Left renal pelvis (tissue), 4 donors: ENCODE data around the gene SOD3. TPM values are rescaled to one million over a fixed set of nuclear protein-coding genes. Genes with fewer than 3 reads are reported as not detected.

ENCODE experiments used
- DNase-seq, 4 donors: peaks; one replicate each; pipeline ENCODE4 v3.0.0-alpha.2; 2013; ENCODE audit warnings: low read depth in 4 of 4, low spot score in 3 of 4
- polyA plus RNA-seq, 4 donors: library from polyadenylated mRNA; unstranded; fragments of 120-200 nt; gene quantifications; one replicate each; pipeline ENCODE4 v1.2.1, GENCODE V29; 2013; ENCODE audit not compliant: insufficient read length in 4 of 4

The SOD3 gene
- polyA plus RNA-seq, 4 donors, result 8.2 to 33.7 (median 12.9) TPM

- DNase-seq, result no peak
Observed at GRCh38 chr4:24774452-24774851, 20.9 kb upstream of the SOD3 start.

GRCh38 chr4:24775032-24775605, 20.3 kb upstream of the SOD3 start:
- DNase-seq, result no peak

GRCh38 chr4:24775750-24776149, 19.6 kb upstream of the SOD3 start:
- no peak for DNase-seq

GRCh38 chr4:24777536-24778463, 17.6 kb upstream of the SOD3 start:
- no peak for DNase-seq

GRCh38 chr4:24778464-24779225, 16.7 kb upstream of the SOD3 start:
- no peak for DNase-seq

GRCh38 chr4:24780936-24781495, 14.4 kb upstream of the SOD3 start:
- no peak for DNase-seq

GRCh38 chr4:24781999-24782745, 13.2 kb upstream of the SOD3 start:
- no peak for DNase-seq

GRCh38 chr4:24783506-24783905, 11.9 kb upstream of the SOD3 start:
- no peak for DNase-seq

- DNase-seq, result no peak
Observed at GRCh38 chr4:24791043-24791442, 4.3 kb upstream of the SOD3 start.

GRCh38 chr4:24792552-24792951, 2.8 kb upstream of the SOD3 start:
- DNase-seq, result no peak

- DNase-seq, result no peak
Observed at GRCh38 chr4:24793219-24794005, 2.0 kb upstream of the SOD3 start.

GRCh38 chr4:24794051-24794450, 1.3 kb upstream of the SOD3 start:
- no peak for DNase-seq

GRCh38 chr4:24794480-24794879, 893 bp upstream of the SOD3 start:
- no peak for DNase-seq

- DNase-seq, result no peak
Observed at GRCh38 chr4:24795666-24796381, 451 bp downstream of the SOD3 start.

- no peak for DNase-seq
Observed at GRCh38 chr4:24796620-24797019, 1.2 kb downstream of the SOD3 start.

- DNase-seq, result no peak
Observed at GRCh38 chr4:24798036-24798610, 2.8 kb downstream of the SOD3 start.

- DNase-seq, result no peak
Observed at GRCh38 chr4:24799196-24799543, 3.8 kb downstream of the SOD3 start.

- no peak for DNase-seq
Observed at GRCh38 chr4:24799544-24800324, 4.4 kb downstream of the SOD3 start.
